ACC112 (cell line): ENCODE data around the gene SLC38A8.

ENCODE experiments used
- H2AFZ ChIP-seq: fragments of 200-600 bp; sonication (generic); one replicate; pipeline ENCODE4 v1.6.0; 2017; ENCODE audit warnings: antibody characterized with exemption, low read length; ENCODE audit not compliant: unreplicated experiment
- H3K27ac ChIP-seq: fragments of 200-600 bp; sonication (generic); 2 replicates; pipeline ENCODE4 v1.5.1; 2014; ENCODE audit warnings: low read depth, mild to moderate bottlenecking, antibody characterized with exemption, low read length, moderate library complexity
- H3K27me3 ChIP-seq: fragments of 200-600 bp; sonication (generic); 2 replicates; pipeline ENCODE4 v1.6.1; 2014; ENCODE audit warnings: mild to moderate bottlenecking, antibody characterized with exemption, low read length, moderate library complexity, mixed read lengths; ENCODE audit not compliant: insufficient read depth
- H3K36me3 ChIP-seq: fragments of 200-600 bp; sonication (generic); 2 replicates; pipeline ENCODE4 v1.6.1; 2016; ENCODE audit warnings: mild to moderate bottlenecking, antibody characterized with exemption, low read length, moderate library complexity, mixed read lengths; ENCODE audit not compliant: insufficient read depth
- H3K4me1 ChIP-seq: fragments of 200-600 bp; sonication (generic); one replicate; pipeline ENCODE4 v1.6.1; 2016; ENCODE audit warnings: low read length, mixed read lengths; ENCODE audit not compliant: insufficient read depth, unreplicated experiment, control insufficient read depth
- H3K4me3 ChIP-seq: fragments of 200-600 bp; sonication (generic); 2 replicates; pipeline ENCODE4 v1.5.1; 2014; ENCODE audit warnings: mild to moderate bottlenecking, low read depth, low read length
- H3K79me2 ChIP-seq: fragments of 200-600 bp; sonication (generic); one replicate; pipeline ENCODE4 v1.6.0; 2016; ENCODE audit warnings: low read length; ENCODE audit not compliant: control insufficient read depth, unreplicated experiment, insufficient read depth

SLC38A8 gene

GRCh38 chr16:84014570-84015327 lies 27.8 kb downstream of the SLC38A8 start:
- Histone ChIP-seq H3K27me3 (no peaks in the 10 kb centered on the region; the same call in 1 of the 2 replicates), H3K4me1 (no peaks in the 10 kb centered on the region), H3K27ac (no peak overlapping the region), H3K4me3 (no peak overlapping the region), H3K79me2 (no peaks in the 10 kb centered on the region), H3K36me3 (no peaks in the 10 kb centered on the region), H2AFZ (no peak overlapping the region)

GRCh38 chr16:84013787-84014569 lies 28.6 kb downstream of the SLC38A8 start:
- Histone ChIP-seq H3K27ac (no peak overlapping the region), H3K79me2 (no peaks in the 10 kb centered on the region), H3K27me3 (no peaks in the 10 kb centered on the region; the same call in 1 of the 2 replicates), H2AFZ (no peak overlapping the region), H3K36me3 (no peaks in the 10 kb centered on the region), H3K4me3 (no peak overlapping the region), H3K4me1 (no peaks in the 10 kb centered on the region)

GRCh38 chr16:84009282-84009681 lies 33.3 kb downstream of the SLC38A8 start:
- H3K27ac ChIP-seq: no peak overlapping the region
- no peaks in the 10 kb centered on the region for H3K36me3 ChIP-seq
- 0 out of 2 replicates have a peak, but pooled peaks cover 4% of the 10 kb centered on the region for H3K27me3 ChIP-seq
- H3K4me1 ChIP-seq: no peaks in the 10 kb centered on the region
- H3K79me2 ChIP-seq: no peaks in the 10 kb centered on the region
- no peak overlapping the region for H2AFZ ChIP-seq
- no peak overlapping the region for H3K4me3 ChIP-seq

GRCh38 chr16:84007965-84008364 lies 34.6 kb downstream of the SLC38A8 start:
- Histone ChIP-seq H3K4me1 (no peaks in the 10 kb centered on the region), H3K4me3 (no peak overlapping the region), H3K27ac (no peak overlapping the region), H3K27me3 (0 out of 2 replicates have a peak, but pooled peaks cover 4% of the 10 kb centered on the region), H2AFZ (no peak overlapping the region), H3K36me3 (no peaks in the 10 kb centered on the region), H3K79me2 (no peaks in the 10 kb centered on the region)

- Histone ChIP-seq H3K27ac (no peak overlapping the region), H3K36me3 (no peaks in the 10 kb centered on the region), H3K27me3 (0 out of 2 replicates have a peak, but pooled peaks cover 4% of the 10 kb centered on the region), H3K79me2 (no peaks in the 10 kb centered on the region), H3K4me1 (no peaks in the 10 kb centered on the region), H3K4me3 (no peak overlapping the region), H2AFZ (no peak overlapping the region)
Observed at GRCh38 chr16:84007520-84007919, 35.1 kb downstream of the SLC38A8 start.

- H3K27me3 ChIP-seq: 0 out of 2 replicates have a peak, but pooled peaks cover 4% of the 10 kb centered on the region
Observed at GRCh38 chr16:84005391-84005790, 37.2 kb downstream of the SLC38A8 start.

GRCh38 chr16:84004442-84004841 lies 38.2 kb downstream of the SLC38A8 start:
- H3K79me2 ChIP-seq: no peaks in the 10 kb centered on the region
- no peaks in the 10 kb centered on the region for H3K4me1 ChIP-seq
- H2AFZ ChIP-seq: no peak overlapping the region
- H3K27ac ChIP-seq: no peak overlapping the region
- H3K36me3 ChIP-seq: no peaks in the 10 kb centered on the region
- H3K4me3 ChIP-seq: no peak overlapping the region
- H3K27me3 ChIP-seq: 0 out of 2 replicates have a peak, but pooled peaks cover 4% of the 10 kb centered on the region

More at GRCh38 chr16:84005391-84005790, 37.2 kb downstream of the SLC38A8 start:
- H3K36me3 ChIP-seq: no peaks in the 10 kb centered on the region
- no peaks in the 10 kb centered on the region for H3K4me1 ChIP-seq
- no peak overlapping the region for H2AFZ ChIP-seq
- no peak overlapping the region for H3K27ac ChIP-seq
- H3K4me3 ChIP-seq: no peak overlapping the region
- H3K79me2 ChIP-seq: no peaks in the 10 kb centered on the region

GRCh38 chr16:84003038-84003437 lies 39.6 kb downstream of the SLC38A8 start:
- Histone ChIP-seq H3K79me2 (no peaks in the 10 kb centered on the region), H3K27me3 (0 out of 2 replicates have a peak, but pooled peaks cover 4% of the 10 kb centered on the region), H3K4me3 (no peak overlapping the region), H3K36me3 (no peaks in the 10 kb centered on the region), H3K27ac (no peak overlapping the region), H2AFZ (no peak overlapping the region), H3K4me1 (no peaks in the 10 kb centered on the region)

- Histone ChIP-seq H3K36me3 (no peaks in the 10 kb centered on the region), H3K79me2 (no peaks in the 10 kb centered on the region), H3K4me1 (no peaks in the 10 kb centered on the region), H3K4me3 (no peak overlapping the region), H2AFZ (no peak overlapping the region), H3K27ac (no peak overlapping the region), H3K27me3 (0 out of 2 replicates have a peak, but pooled peaks cover 4% of the 10 kb centered on the region)
Observed at GRCh38 chr16:84001726-84002125, 40.9 kb downstream of the SLC38A8 start.

GRCh38 chr16:84000989-84001642 lies 41.5 kb downstream of the SLC38A8 start:
- Histone ChIP-seq H2AFZ (no peak overlapping the region), H3K79me2 (no peaks in the 10 kb centered on the region), H3K4me1 (no peaks in the 10 kb centered on the region), H3K36me3 (no peaks in the 10 kb centered on the region), H3K27ac (no peak overlapping the region), H3K4me3 (no peak overlapping the region), H3K27me3 (0 out of 2 replicates have a peak, but pooled peaks cover 4% of the 10 kb centered on the region)
